GM23338 (cell line): ENCODE measurements around the gene IGF1R.
A peak's percentile ranks its signal among the peaks of the same experiment; 100 is the strongest.

Experiments used
- CREB1 ChIP-seq: fragments of 250-450 bp; sonication (Bioruptor Pico); IDR thresholded peaks from 2 replicates; pipeline ENCODE4 v1.5.0; 2020; ENCODE audit warnings: low read depth, mild to moderate bottlenecking, moderate library complexity
- EZH2 ChIP-seq: fragments of 200-600 bp; sonication (generic); IDR thresholded peaks from one replicate; pipeline ENCODE4 v1.8.0; 2017; ENCODE audit warnings: antibody characterized with exemption, mild to moderate bottlenecking, low read depth; ENCODE audit not compliant: unreplicated experiment
- EZH2phosphoT487 ChIP-seq: fragments of 200-600 bp; sonication (generic); IDR thresholded peaks from one replicate; pipeline ENCODE4 v1.8.1; 2018; ENCODE audit warnings: antibody characterized with exemption; ENCODE audit not compliant: unreplicated experiment
- JUNB ChIP-seq: IDR thresholded peaks from one replicate; pipeline ENCODE4 v1.6.1; 2016; ENCODE audit warnings: antibody characterized with exemption; ENCODE audit not compliant: unreplicated experiment
- NANOG ChIP-seq: IDR thresholded peaks from 2 replicates; pipeline ENCODE4 v1.6.1; 2016; ENCODE audit warnings: antibody characterized with exemption, borderline replicate concordance
- POLR2AphosphoS5 ChIP-seq: IDR thresholded peaks from 2 replicates; pipeline ENCODE4 v1.6.1; 2016; ENCODE audit warnings: antibody characterized with exemption, low read depth
- STAT1 ChIP-seq: IDR thresholded peaks from one replicate; pipeline ENCODE4 v1.6.1; 2016; ENCODE audit warnings: antibody characterized with exemption; ENCODE audit not compliant: unreplicated experiment
- TF ChIP-seq, protein P1 (sequence below), 2 experiments: fragments of 200-600 bp in 1 of 2; sonication (generic) in 1 of 2; conservative IDR thresholded peaks; 2 replicates each; pipeline versions ENCODE4 v1.5.1 to v1.6.1; 2016 to 2017; ENCODE audit warnings: antibody characterized with exemption in 2 of 2, low read depth in 2 of 2, mild to moderate bottlenecking in 2 of 2, moderate library complexity in 1 of 2
- TF ChIP-seq, protein P2 (sequence below): IDR thresholded peaks from one replicate; pipeline ENCODE4 v1.6.1; 2018; ENCODE audit warnings: antibody characterized with exemption; ENCODE audit not compliant: unreplicated experiment
- TF ChIP-seq, protein P3 (sequence below): IDR thresholded peaks from 2 replicates; pipeline ENCODE4 v1.6.1; 2016; ENCODE audit warnings: antibody characterized with exemption

DNA sequence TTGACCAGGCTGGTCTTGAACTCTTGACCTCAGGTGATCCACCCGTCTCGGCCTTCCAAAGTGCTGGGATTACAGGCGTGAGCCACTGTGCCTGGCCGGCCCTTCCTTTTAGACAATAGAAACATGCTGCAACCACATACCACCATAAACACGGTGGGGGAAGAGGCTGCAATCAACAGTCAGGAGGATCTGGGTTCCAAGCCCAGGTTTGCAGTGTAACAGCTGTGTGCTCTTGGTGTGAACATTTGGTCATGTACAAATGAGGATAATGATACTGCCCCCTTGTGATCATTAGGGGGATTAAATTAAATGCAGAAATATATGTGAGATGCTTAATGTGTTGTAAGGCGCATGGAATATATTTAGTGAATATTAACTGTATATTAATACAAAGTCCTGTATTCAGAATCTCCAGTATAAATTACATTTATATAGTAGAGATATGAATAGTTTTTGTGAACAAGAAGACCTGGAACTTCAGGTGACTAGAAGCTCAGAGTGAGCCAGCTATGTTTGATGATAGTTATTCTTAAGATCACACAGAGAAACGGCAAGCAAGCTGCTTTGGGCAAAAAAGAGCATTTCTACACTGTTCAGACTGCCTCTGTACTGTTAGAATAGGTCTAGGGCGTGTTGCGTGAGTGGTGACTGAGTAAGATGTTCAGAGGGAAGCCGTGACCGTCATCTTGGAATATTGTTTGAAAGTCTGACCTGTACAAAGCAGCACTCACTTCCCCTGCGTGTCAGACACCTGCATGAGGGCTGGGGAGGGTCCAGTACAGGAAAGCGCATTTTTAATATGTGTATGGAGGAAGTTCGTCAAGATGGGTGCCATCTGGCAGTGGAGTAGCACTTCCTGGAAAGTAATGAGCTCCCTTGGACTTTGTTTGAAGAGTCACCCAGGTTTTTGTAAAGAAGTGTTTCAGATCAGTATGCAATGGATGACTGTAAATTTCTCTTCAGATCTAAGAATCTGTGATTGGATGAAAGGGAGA lies 233.5 kb downstream of the IGF1R start:
- TF ChIP-seq, protein P1, sequence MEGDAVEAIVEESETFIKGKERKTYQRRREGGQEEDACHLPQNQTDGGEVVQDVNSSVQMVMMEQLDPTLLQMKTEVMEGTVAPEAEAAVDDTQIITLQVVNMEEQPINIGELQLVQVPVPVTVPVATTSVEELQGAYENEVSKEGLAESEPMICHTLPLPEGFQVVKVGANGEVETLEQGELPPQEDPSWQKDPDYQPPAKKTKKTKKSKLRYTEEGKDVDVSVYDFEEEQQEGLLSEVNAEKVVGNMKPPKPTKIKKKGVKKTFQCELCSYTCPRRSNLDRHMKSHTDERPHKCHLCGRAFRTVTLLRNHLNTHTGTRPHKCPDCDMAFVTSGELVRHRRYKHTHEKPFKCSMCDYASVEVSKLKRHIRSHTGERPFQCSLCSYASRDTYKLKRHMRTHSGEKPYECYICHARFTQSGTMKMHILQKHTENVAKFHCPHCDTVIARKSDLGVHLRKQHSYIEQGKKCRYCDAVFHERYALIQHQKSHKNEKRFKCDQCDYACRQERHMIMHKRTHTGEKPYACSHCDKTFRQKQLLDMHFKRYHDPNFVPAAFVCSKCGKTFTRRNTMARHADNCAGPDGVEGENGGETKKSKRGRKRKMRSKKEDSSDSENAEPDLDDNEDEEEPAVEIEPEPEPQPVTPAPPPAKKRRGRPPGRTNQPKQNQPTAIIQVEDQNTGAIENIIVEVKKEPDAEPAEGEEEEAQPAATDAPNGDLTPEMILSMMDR (conservative IDR thresholded peaks at IDR 0.05; ENCODE audit: low read depth in 2 of 2) = peak; percentile 56 to 79
- TF ChIP-seq, protein P2, sequence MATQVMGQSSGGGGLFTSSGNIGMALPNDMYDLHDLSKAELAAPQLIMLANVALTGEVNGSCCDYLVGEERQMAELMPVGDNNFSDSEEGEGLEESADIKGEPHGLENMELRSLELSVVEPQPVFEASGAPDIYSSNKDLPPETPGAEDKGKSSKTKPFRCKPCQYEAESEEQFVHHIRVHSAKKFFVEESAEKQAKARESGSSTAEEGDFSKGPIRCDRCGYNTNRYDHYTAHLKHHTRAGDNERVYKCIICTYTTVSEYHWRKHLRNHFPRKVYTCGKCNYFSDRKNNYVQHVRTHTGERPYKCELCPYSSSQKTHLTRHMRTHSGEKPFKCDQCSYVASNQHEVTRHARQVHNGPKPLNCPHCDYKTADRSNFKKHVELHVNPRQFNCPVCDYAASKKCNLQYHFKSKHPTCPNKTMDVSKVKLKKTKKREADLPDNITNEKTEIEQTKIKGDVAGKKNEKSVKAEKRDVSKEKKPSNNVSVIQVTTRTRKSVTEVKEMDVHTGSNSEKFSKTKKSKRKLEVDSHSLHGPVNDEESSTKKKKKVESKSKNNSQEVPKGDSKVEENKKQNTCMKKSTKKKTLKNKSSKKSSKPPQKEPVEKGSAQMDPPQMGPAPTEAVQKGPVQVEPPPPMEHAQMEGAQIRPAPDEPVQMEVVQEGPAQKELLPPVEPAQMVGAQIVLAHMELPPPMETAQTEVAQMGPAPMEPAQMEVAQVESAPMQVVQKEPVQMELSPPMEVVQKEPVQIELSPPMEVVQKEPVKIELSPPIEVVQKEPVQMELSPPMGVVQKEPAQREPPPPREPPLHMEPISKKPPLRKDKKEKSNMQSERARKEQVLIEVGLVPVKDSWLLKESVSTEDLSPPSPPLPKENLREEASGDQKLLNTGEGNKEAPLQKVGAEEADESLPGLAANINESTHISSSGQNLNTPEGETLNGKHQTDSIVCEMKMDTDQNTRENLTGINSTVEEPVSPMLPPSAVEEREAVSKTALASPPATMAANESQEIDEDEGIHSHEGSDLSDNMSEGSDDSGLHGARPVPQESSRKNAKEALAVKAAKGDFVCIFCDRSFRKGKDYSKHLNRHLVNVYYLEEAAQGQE = no peak
- TF ChIP-seq CREB1 (CRISPR knock-in tag) (no peak), EZH2 (no peak), POLR2AphosphoS5 (no peak), EZH2phosphoT487 (no peak), NANOG (no peak), JUNB (no peak), STAT1 (no peak)
- TF ChIP-seq, protein P3, sequence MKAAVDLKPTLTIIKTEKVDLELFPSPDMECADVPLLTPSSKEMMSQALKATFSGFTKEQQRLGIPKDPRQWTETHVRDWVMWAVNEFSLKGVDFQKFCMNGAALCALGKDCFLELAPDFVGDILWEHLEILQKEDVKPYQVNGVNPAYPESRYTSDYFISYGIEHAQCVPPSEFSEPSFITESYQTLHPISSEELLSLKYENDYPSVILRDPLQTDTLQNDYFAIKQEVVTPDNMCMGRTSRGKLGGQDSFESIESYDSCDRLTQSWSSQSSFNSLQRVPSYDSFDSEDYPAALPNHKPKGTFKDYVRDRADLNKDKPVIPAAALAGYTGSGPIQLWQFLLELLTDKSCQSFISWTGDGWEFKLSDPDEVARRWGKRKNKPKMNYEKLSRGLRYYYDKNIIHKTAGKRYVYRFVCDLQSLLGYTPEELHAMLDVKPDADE = no peak
